Tibial artery (tissue), 4 donors: ENCODE data around the gene RELA.
A peak's percentile ranks its signal among the peaks of the same experiment; 100 is the strongest.
"Not testable (repeated sequence)": the region's sequence is repeated elsewhere in the genome, so short reads cannot be mapped to it uniquely, and the experiment has no call there.

Experiments
- DNase-seq, 2 donors: peaks; one replicate each; pipeline ENCODE4 v3.0.0-alpha.2; 2019
- H3K27ac ChIP-seq, 2 donors: fragments of 200-600 bp; sonication (generic) in 1 of 2; 1 replicate in 1 of 2; 2 replicates in 1 of 2; pipeline ENCODE4 v1.5.1; 2018 to 2019; ENCODE audit warnings: mild to moderate bottlenecking in 1 of 2
- H3K27me3 ChIP-seq, 2 donors: fragments of 200-600 bp; sonication (generic) in 1 of 2; one replicate each; pipeline versions ENCODE4 v1.5.1 to v1.6.0; 2016 to 2019
- H3K36me3 ChIP-seq, 3 donors: fragments of 200-600 bp; sonication (generic) in 2 of 3; one replicate each; pipeline ENCODE4 v1.5.1; 2016 to 2019; ENCODE audit warnings: mild to moderate bottlenecking in 2 of 3
- H3K4me1 ChIP-seq, 4 donors: fragments of 200-600 bp; sonication (generic) in 2 of 4; 1 replicate in 3 of 4; 2 replicates in 1 of 4; pipeline ENCODE4 v1.5.1; 2016 to 2019
- H3K4me3 ChIP-seq, 2 donors: fragments of 200-600 bp; sonication (generic) in 1 of 2; 1 replicate in 1 of 2; 2 replicates in 1 of 2; pipeline ENCODE4 v1.5.1; 2018 to 2019; ENCODE audit warnings: mild to moderate bottlenecking in 2 of 2
- H3K9me3 ChIP-seq, 3 donors: fragments of 200-600 bp; sonication (generic) in 1 of 3; one replicate each; pipeline ENCODE4 v1.5.1; 2016 to 2019
- CTCF ChIP-seq, 2 experiments: fragments of 200-600 bp in 1 of 2; fragments of 450-650 bp in 1 of 2; IDR thresholded peaks; one replicate each; pipeline ENCODE4 v1.5.1; 2017 to 2019; ENCODE audit warnings: antibody characterized with exemption in 2 of 2, mild to moderate bottlenecking in 1 of 2, moderate library complexity in 1 of 2
- intact Hi-C: fragments of 100-400 bp; cut with DNase I; formaldehyde crosslinking; loops from one replicate; pipeline ENCODE4 v1.15.0; 2023; ENCODE audit warnings: low total_unique reads

Gene RELA

GRCh38 chr11:65706303-65706763 is 43.6 kb upstream of the RELA start:
- peak; percentile 74 to 82 for DNase-seq
- not testable (repeated sequence) for H3K9me3 ChIP-seq, H3K27ac ChIP-seq, H3K4me3 ChIP-seq, H3K4me1 ChIP-seq, H3K36me3 ChIP-seq
- TF ChIP-seq CTCF (IDR thresholded peaks at IDR 0.05), result peak; percentile 78 to 80
- peaks cover 0 to 15% of the 10 kb centered on the region in 2 donors for H3K27me3 ChIP-seq
- intact Hi-C loops, result loop anchor here (10.0 kb wide), 1 partner anchor 278 kb away; no protein-coding TSS in a partner anchor

DNA sequence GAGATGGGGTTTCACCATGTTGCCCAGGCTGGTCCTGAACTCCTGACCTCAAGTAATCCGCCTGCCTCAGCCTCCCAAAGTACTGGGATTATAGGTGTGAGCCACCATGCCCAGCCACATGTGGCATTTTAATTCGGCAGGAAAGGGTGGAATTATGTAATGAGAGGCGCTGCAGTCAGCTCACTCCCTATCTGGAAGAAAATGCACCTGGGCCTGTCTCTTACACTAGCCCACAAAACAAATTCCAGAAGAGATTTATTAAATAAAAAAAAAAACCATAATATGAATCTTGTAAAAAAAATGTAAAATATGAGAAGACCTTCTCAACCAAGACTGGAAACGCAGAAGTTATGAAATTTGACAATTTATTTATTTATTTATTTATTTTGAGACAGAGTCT is 41.1 kb upstream of the RELA start:
- no peaks in the 10 kb centered on the region for H3K9me3 ChIP-seq
- H3K4me3 ChIP-seq, result no peak overlapping the region
- H3K27ac ChIP-seq, result no peak overlapping the region
- intact Hi-C loops, result loop anchor here (2.0 to 10.0 kb wide), 2 partner anchors 115 to 281 kb away; no protein-coding TSS in a partner anchor
- no peaks in the 10 kb centered on the region for H3K36me3 ChIP-seq
- no peaks in the 10 kb centered on the region for H3K4me1 ChIP-seq
- TF ChIP-seq CTCF (IDR thresholded peaks at IDR 0.05), result no peak
- no peak for DNase-seq
- peaks cover 0 to 15% of the 10 kb centered on the region in 2 donors for H3K27me3 ChIP-seq

DNA sequence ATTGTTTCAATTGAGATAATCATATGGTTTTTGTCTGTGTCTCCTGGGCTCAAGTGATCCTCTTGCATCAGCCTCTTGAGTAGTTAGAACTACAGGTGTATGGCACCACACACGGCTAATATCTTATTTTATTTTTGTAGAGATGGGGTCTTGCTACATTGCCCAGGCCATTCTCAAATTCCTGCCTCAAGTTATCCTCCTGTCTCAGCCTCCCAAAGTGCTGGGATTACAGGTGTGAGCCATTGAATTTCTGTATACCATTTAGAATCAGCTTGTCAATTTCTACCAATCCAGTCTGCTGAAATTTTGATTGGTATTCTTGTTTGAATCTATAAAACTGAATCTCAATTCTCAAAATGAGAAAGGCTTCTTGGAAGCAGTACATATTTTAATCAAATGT is 39.0 kb upstream of the RELA start:
- intact Hi-C loops, result loop anchor here (2.0 to 10.0 kb wide), 2 partner anchors 117 to 283 kb away; no protein-coding TSS in a partner anchor
- no peaks in the 10 kb centered on the region for H3K36me3 ChIP-seq
- DNase-seq, result no peak
- no peak overlapping the region for H3K27ac ChIP-seq
- H3K27me3 ChIP-seq, result peaks cover 0 to 15% of the 10 kb centered on the region in 2 donors
- no peak overlapping the region for H3K4me3 ChIP-seq
- no peaks in the 10 kb centered on the region for H3K4me1 ChIP-seq
- H3K9me3 ChIP-seq, result no peaks in the 10 kb centered on the region
- TF ChIP-seq CTCF (IDR thresholded peaks at IDR 0.05), result no peak

GRCh38 chr11:65700399-65700798 is 37.7 kb upstream of the RELA start:
- TF ChIP-seq CTCF (IDR thresholded peaks at IDR 0.05), result no peak
- peak in 1 of 2 donors; percentile 19 for DNase-seq
- Histone ChIP-seq H3K4me3 (no peak overlapping the region), H3K9me3 (no peaks in the 10 kb centered on the region), H3K4me1 (no peaks in the 10 kb centered on the region), H3K27me3 (peaks cover 0 to 15% of the 10 kb centered on the region in 2 donors), H3K27ac (no peak overlapping the region), H3K36me3 (no peaks in the 10 kb centered on the region)
- intact Hi-C loops, result loop anchor here (10.0 kb wide), 1 partner anchor 284 kb away; no protein-coding TSS in a partner anchor

- intact Hi-C loops, result no loop called here
- Histone ChIP-seq H3K27ac (no peak overlapping the region), H3K4me1 (no peaks in the 10 kb centered on the region), H3K9me3 (no peaks in the 10 kb centered on the region), H3K4me3 (no peak overlapping the region), H3K36me3 (no peaks in the 10 kb centered on the region), H3K27me3 (peaks cover 0 to 10% of the 10 kb centered on the region in 2 donors)
- peak in 1 of 2 donors; percentile 27 for DNase-seq
- TF ChIP-seq CTCF (IDR thresholded peaks at IDR 0.05), result no peak
These were observed 36.6 kb upstream of the RELA start for GRCh38 chr11:65699306-65699705.

DNA sequence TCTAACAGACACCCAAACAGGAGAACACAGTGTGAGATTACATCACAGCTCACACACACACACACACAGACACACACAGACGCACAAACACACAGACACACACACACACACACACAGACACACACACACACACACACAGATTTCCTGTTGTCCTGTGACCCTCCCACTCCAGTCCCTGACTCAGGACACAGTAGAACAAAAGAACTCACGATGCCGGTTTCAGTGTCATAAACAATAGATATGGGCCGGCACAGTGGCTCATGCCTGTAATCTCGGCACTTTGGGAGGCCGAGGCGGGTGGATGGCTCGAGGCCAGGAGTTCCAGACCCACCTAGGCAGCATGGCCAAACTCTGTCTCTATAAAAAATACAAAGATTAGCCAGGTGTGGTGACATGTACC is 35.5 kb upstream of the RELA start:
- Histone ChIP-seq H3K4me3 (no peak overlapping the region), H3K27ac (no peak overlapping the region), H3K36me3 (no peaks in the 10 kb centered on the region), H3K9me3 (no peaks in the 10 kb centered on the region), H3K27me3 (peaks cover 0 to 7% of the 10 kb centered on the region in 2 donors), H3K4me1 (no peaks in the 10 kb centered on the region)
- intact Hi-C loops, result no loop called here
- no peak for TF ChIP-seq CTCF (IDR thresholded peaks at IDR 0.05)
- DNase-seq, result no peak
